ENCODE results near the gene SLC36A2.
A peak's percentile ranks its signal among the peaks of the same experiment; 100 is the strongest.
"Not testable (repeated sequence)": the region's sequence is repeated elsewhere in the genome, so short reads cannot be mapped to it uniquely, and the experiment has no call there.

Gene SLC36A2

GRCh38 chr5:151326266-151326665 is 21.1 kb downstream of the SLC36A2 start:
- no peak for DNase-seq (ENCODE audit: low spot score)

- no peak for DNase-seq (ENCODE audit: low spot score)
Measured at GRCh38 chr5:151320481-151320880, 26.9 kb downstream of the SLC36A2 start.

GRCh38 chr5:151318850-151319732 is 28.3 kb downstream of the SLC36A2 start:
- no peak for DNase-seq (ENCODE audit: low spot score)

- no peak for DNase-seq (ENCODE audit: low spot score)
Measured at GRCh38 chr5:151317871-151318270, 29.5 kb downstream of the SLC36A2 start.

- DNase-seq (ENCODE audit: low spot score): peak; percentile 76
Measured at GRCh38 chr5:151315998-151316597, 31.3 kb downstream of the SLC36A2 start.

- DNase-seq (ENCODE audit: low spot score): no peak
Measured at GRCh38 chr5:151313357-151313756, 34.0 kb downstream of the SLC36A2 start.

GRCh38 chr5:151312756-151313324 is 34.5 kb downstream of the SLC36A2 start:
- no peak for DNase-seq (ENCODE audit: low spot score)

- no peak for DNase-seq (ENCODE audit: low spot score)
Measured at GRCh38 chr5:151310932-151311331, 36.4 kb downstream of the SLC36A2 start.

GRCh38 chr5:151309821-151310220 is 37.5 kb downstream of the SLC36A2 start:
- not testable (repeated sequence) for DNase-seq (ENCODE audit: low spot score)

GRCh38 chr5:151309266-151309665 is 38.1 kb downstream of the SLC36A2 start:
- DNase-seq (ENCODE audit: low spot score): not testable (repeated sequence)

GRCh38 chr5:151303666-151304065 is 43.7 kb downstream of the SLC36A2 start, which contains the start of gene SLC36A3:
SLC36A3 (minus strand) TSS chr5:151303766; CDS start chr5:151303354, 412 bp downstream.
- no peak for DNase-seq (ENCODE audit: low spot score)

- DNase-seq (ENCODE audit: low spot score): no peak
Measured at GRCh38 chr5:151298063-151298855, 49.1 kb downstream of the SLC36A2 start.

GRCh38 chr5:151296974-151297373 is 50.4 kb downstream of the SLC36A2 start:
- DNase-seq (ENCODE audit: low spot score): no peak

GRCh38 chr5:151296478-151296830 is 50.9 kb downstream of the SLC36A2 start:
- no peak for DNase-seq (ENCODE audit: low spot score)

- no peak for DNase-seq (ENCODE audit: low spot score)
Measured at GRCh38 chr5:151295791-151296477, 51.4 kb downstream of the SLC36A2 start.

GRCh38 chr5:151295138-151295537 is 52.2 kb downstream of the SLC36A2 start:
- DNase-seq (ENCODE audit: low spot score): no peak

- DNase-seq (ENCODE audit: low spot score): no peak
Measured at GRCh38 chr5:151293624-151294023, 53.7 kb downstream of the SLC36A2 start.

- no peak for DNase-seq (ENCODE audit: low spot score)
Measured at GRCh38 chr5:151288180-151288579, 59.2 kb downstream of the SLC36A2 start.

- DNase-seq (ENCODE audit: low spot score): no peak
Measured at GRCh38 chr5:151286246-151286645, 61.1 kb downstream of the SLC36A2 start.

GRCh38 chr5:151285683-151286082 is 61.7 kb downstream of the SLC36A2 start:
- no peak for DNase-seq (ENCODE audit: low spot score)

GRCh38 chr5:151284392-151284967 is 62.9 kb downstream of the SLC36A2 start:
- DNase-seq (ENCODE audit: low spot score): no peak
